Measurements from ENCODE around the gene CPPED1. TPM values are rescaled to one million over a fixed set of nuclear protein-coding genes. Genes with fewer than 3 reads are reported as not detected.

The CPPED1 gene
- total RNA-seq, 1 experiment from 2014 or later = 7.9 TPM

GRCh38 chr16:12769525-12769924 is 34.2 kb downstream of the CPPED1 start:
- no peak overlapping the region for H3K27ac ChIP-seq (ENCODE audit: insufficient read length, low read depth, low read length)
- no peaks in the 10 kb centered on the region for H3K79me1 ChIP-seq (ENCODE audit: insufficient read depth, low read depth, low read length, poor library complexity, severe bottlenecking)
- no peak overlapping the region for H3K56ac ChIP-seq (ENCODE audit: insufficient read length, low read depth, low read length)
- no peaks in the 10 kb centered on the region for H3K79me2 ChIP-seq (ENCODE audit: insufficient read depth, low read length)
- H3K14ac ChIP-seq (ENCODE audit: insufficient read depth, low read length) = no peak overlapping the region
- DNase-seq = no peak
- H3K23ac ChIP-seq (ENCODE audit: insufficient read length, low read depth, low read length) = no peak overlapping the region
- H3K27me3 ChIP-seq (ENCODE audit: insufficient read depth, low read length) = no peaks in the 10 kb centered on the region
- H4K91ac ChIP-seq (ENCODE audit: insufficient read length, low read depth, low read length) = no peak overlapping the region
- H2BK120ac ChIP-seq (ENCODE audit: low read depth, low read length, poor library complexity, severe bottlenecking) = no peak overlapping the region
- H3K9ac ChIP-seq (ENCODE audit: extremely low read depth, insufficient read length, low read length) = no peak overlapping the region
- H3K4me1 Mint-ChIP-seq = no peaks in the 10 kb centered on the region
- no peak overlapping the region for H3K4me2 ChIP-seq (ENCODE audit: insufficient read depth, insufficient read length, low read length)
- H3K36me3 Mint-ChIP-seq (ENCODE audit: insufficient read depth in 1 of 3, low read depth in 3 of 3) = peaks cover 0 to 4% (median 2%) of the 10 kb centered on the region in 3 experiments; a peak in 3 of 7 replicates
- H3K4me1 ChIP-seq (ENCODE audit: insufficient read depth, low read length) = no peaks in the 10 kb centered on the region
- no peak overlapping the region for H2AFZ ChIP-seq (ENCODE audit: low read length)
- H4K8ac ChIP-seq (replicated peaks; ENCODE audit: insufficient read length, low read depth, low read length) = no peak overlapping the region
- H2BK20ac ChIP-seq (ENCODE audit: low read depth, low read length, poor library complexity, severe bottlenecking) = no peak overlapping the region
- no peak overlapping the region for H3K4ac ChIP-seq (ENCODE audit: low read depth, low read length)
- WGBS (ENCODE audit: extremely low coverage, insufficient read length, low lambda C conversion rate) = no CpG with 5 or more reads among the region's 7 CpGs
- H4K5ac ChIP-seq (ENCODE audit: insufficient read length, low read depth, low read length) = no peak overlapping the region
- H2BK5ac ChIP-seq (ENCODE audit: insufficient read length, low read length) = no peak overlapping the region
- no peaks in the 10 kb centered on the region for H4K20me1 ChIP-seq (ENCODE audit: control insufficient read depth, insufficient read depth, insufficient read length)
- peak overlapping the region in 1 of 3 experiments; percentile 35; a peak in 1 of 7 replicates for H3K27ac Mint-ChIP-seq
- no peak overlapping the region for H3K18ac ChIP-seq (ENCODE audit: insufficient read length, low read depth, low read length)
- H2BK12ac ChIP-seq (ENCODE audit: insufficient read length, low read depth, low read length) = no peak overlapping the region
- TF ChIP-seq, protein P1, sequence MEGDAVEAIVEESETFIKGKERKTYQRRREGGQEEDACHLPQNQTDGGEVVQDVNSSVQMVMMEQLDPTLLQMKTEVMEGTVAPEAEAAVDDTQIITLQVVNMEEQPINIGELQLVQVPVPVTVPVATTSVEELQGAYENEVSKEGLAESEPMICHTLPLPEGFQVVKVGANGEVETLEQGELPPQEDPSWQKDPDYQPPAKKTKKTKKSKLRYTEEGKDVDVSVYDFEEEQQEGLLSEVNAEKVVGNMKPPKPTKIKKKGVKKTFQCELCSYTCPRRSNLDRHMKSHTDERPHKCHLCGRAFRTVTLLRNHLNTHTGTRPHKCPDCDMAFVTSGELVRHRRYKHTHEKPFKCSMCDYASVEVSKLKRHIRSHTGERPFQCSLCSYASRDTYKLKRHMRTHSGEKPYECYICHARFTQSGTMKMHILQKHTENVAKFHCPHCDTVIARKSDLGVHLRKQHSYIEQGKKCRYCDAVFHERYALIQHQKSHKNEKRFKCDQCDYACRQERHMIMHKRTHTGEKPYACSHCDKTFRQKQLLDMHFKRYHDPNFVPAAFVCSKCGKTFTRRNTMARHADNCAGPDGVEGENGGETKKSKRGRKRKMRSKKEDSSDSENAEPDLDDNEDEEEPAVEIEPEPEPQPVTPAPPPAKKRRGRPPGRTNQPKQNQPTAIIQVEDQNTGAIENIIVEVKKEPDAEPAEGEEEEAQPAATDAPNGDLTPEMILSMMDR (conservative IDR thresholded peaks at IDR 0.05) = no peak
- H3K27me3 Mint-ChIP-seq (ENCODE audit: low read depth) = no peaks in the 10 kb centered on the region
- no peaks in the 10 kb centered on the region for H3K23me2 ChIP-seq (ENCODE audit: insufficient read length, low read depth, low read length, poor library complexity, severe bottlenecking)
- H3K4me3 Mint-ChIP-seq = no peak overlapping the region
- H2BK15ac ChIP-seq (ENCODE audit: low read depth, low read length) = no peak overlapping the region
- no peak overlapping the region for H3T11ph ChIP-seq (ENCODE audit: low read length)
- no peak overlapping the region for H2AK5ac ChIP-seq (ENCODE audit: insufficient read length, low read length)
- H3K9me3 Mint-ChIP-seq = no peaks in the 10 kb centered on the region
- H3K9me3 ChIP-seq (ENCODE audit: control insufficient read depth, low read depth, low read length) = no peaks in the 10 kb centered on the region
